ENCODE results near the gene NPR3. TPM values are rescaled to one million over a fixed set of nuclear protein-coding genes. Genes with fewer than 3 reads are reported as not detected.

Gene NPR3
- total and polyA plus RNA-seq, 2 experiments from 2014 or later = 0.07 to 0.15 TPM

GRCh38 chr5:32814620-32815019, 103.5 kb downstream of the NPR3 start (continued):
- TF ChIP-seq ZNF462 (CRISPR knock-in tag; IDR thresholded peaks at IDR 0.05) (no peak), NANOG (IDR thresholded peaks at IDR 0.05; ENCODE audit: borderline replicate concordance) (no peak), STAT1 (IDR thresholded peaks at IDR 0.05; ENCODE audit: unreplicated experiment) (no peak), POLR2AphosphoS5 (IDR thresholded peaks at IDR 0.05; ENCODE audit: low read depth) (no peak)

DNA sequence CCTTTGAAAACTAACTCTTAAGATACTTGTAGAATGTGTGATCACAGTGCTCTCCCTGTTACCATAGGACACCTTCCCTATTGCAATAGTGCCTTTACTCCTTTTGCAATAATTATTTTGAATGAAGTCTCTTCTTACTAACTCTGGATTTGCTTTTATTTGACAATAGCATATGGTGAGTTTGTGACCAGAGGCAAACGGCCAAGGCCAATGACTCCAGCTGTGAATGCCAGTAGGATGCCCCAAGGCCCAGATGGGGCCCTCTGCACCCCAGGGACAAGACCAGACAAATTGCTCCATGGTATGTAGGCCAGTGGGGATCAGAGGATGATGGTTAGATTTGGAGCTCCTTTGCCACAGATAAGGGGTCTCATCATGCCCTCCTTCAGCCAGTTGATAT, 116.9 kb downstream of the NPR3 start:
- Histone ChIP-seq H3K9me2 (ENCODE audit: insufficient read depth) (0 out of 2 replicates have a peak, but pooled peaks cover 4% of the 10 kb centered on the region), H3K36me3 (ENCODE audit: insufficient read depth) (no peaks in the 10 kb centered on the region), H3K79me2 (replicated peaks; ENCODE audit: insufficient read depth) (no peaks in the 10 kb centered on the region), H2AFZ (no peak overlapping the region), H3K4me2 (no peak overlapping the region), H4K20me1 (replicated peaks; ENCODE audit: insufficient read depth) (no peaks in the 10 kb centered on the region), H3K4me3 (no peak overlapping the region), H3K27ac (ENCODE audit: low read depth) (no peak overlapping the region), H3F3A (replicated peaks; ENCODE audit: low read depth) (no peaks in the 10 kb centered on the region), H3K4me1 (ENCODE audit: insufficient read depth) (no peaks in the 10 kb centered on the region), H3K27me3 (ENCODE audit: insufficient read depth) (no peaks in the 10 kb centered on the region)
- no peak overlapping the region for H3K27ac Mint-ChIP-seq
- H3K4me1 Mint-ChIP-seq = no peaks in the 10 kb centered on the region
- H3K9me3 Mint-ChIP-seq = peaks cover 2% of the 10 kb centered on the region; the same call in 1 of the 3 replicates
- ATAC-seq (no peak), DNase-seq (ENCODE audit: low spot score) (no peak)
- no peak overlapping the region for H3K4me3 Mint-ChIP-seq
- no peaks in the 10 kb centered on the region for H3K27me3 Mint-ChIP-seq (ENCODE audit: insufficient read depth, low read depth, poor library complexity)
- H3K36me3 Mint-ChIP-seq (ENCODE audit: low read depth) = no peaks in the 10 kb centered on the region
- no peak for TF ChIP-seq EZH2 (IDR thresholded peaks at IDR 0.05; ENCODE audit: low read depth, unreplicated experiment)
- TF ChIP-seq STAT1 (IDR thresholded peaks at IDR 0.05; ENCODE audit: unreplicated experiment) = no peak
- no peak for TF ChIP-seq EZH2phosphoT487 (IDR thresholded peaks at IDR 0.05; ENCODE audit: unreplicated experiment)
- no peak for TF ChIP-seq CTCF (conservative IDR thresholded peaks at IDR 0.05; ENCODE audit: low read depth in 2 of 2)
- TF ChIP-seq, protein P1, sequence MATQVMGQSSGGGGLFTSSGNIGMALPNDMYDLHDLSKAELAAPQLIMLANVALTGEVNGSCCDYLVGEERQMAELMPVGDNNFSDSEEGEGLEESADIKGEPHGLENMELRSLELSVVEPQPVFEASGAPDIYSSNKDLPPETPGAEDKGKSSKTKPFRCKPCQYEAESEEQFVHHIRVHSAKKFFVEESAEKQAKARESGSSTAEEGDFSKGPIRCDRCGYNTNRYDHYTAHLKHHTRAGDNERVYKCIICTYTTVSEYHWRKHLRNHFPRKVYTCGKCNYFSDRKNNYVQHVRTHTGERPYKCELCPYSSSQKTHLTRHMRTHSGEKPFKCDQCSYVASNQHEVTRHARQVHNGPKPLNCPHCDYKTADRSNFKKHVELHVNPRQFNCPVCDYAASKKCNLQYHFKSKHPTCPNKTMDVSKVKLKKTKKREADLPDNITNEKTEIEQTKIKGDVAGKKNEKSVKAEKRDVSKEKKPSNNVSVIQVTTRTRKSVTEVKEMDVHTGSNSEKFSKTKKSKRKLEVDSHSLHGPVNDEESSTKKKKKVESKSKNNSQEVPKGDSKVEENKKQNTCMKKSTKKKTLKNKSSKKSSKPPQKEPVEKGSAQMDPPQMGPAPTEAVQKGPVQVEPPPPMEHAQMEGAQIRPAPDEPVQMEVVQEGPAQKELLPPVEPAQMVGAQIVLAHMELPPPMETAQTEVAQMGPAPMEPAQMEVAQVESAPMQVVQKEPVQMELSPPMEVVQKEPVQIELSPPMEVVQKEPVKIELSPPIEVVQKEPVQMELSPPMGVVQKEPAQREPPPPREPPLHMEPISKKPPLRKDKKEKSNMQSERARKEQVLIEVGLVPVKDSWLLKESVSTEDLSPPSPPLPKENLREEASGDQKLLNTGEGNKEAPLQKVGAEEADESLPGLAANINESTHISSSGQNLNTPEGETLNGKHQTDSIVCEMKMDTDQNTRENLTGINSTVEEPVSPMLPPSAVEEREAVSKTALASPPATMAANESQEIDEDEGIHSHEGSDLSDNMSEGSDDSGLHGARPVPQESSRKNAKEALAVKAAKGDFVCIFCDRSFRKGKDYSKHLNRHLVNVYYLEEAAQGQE (IDR thresholded peaks at IDR 0.05; ENCODE audit: unreplicated experiment) = no peak
- TF ChIP-seq CREB1 (CRISPR knock-in tag; IDR thresholded peaks at IDR 0.05; ENCODE audit: low read depth) = no peak

Measured in GM23338 (cell line).